Measurements from ENCODE around the gene FBXO46. TPM values are rescaled to one million over a fixed set of nuclear protein-coding genes. Genes with fewer than 3 reads are reported as not detected.
"Not testable (repeated sequence)": the region's sequence is repeated elsewhere in the genome, so short reads cannot be mapped to it uniquely, and the experiment has no call there.

The FBXO46 gene
- total RNA-seq, 1 donor from 2014 or later = 7.8 TPM

DNA sequence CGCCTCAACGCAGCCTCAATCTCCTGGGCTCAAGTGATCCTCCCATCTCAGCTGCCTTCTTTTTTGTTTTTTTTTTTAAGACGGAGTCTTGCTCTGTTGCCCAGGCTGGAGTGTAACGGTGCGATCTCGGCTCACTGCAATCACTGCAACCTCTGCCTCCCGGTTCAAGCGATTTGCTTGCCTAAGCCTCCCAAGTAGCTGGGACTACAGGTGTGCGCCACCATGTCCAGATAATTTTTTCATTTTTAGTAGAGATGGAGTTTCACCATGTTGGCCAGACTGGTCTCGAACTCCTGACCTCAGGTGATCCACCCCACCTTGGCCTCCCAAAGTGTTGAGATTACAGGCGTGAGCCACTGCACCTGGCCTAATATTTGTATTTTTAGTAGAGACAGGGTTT is 10.6 kb downstream of the FBXO46 start:
- not testable (repeated sequence) for DNase-seq

DNA sequence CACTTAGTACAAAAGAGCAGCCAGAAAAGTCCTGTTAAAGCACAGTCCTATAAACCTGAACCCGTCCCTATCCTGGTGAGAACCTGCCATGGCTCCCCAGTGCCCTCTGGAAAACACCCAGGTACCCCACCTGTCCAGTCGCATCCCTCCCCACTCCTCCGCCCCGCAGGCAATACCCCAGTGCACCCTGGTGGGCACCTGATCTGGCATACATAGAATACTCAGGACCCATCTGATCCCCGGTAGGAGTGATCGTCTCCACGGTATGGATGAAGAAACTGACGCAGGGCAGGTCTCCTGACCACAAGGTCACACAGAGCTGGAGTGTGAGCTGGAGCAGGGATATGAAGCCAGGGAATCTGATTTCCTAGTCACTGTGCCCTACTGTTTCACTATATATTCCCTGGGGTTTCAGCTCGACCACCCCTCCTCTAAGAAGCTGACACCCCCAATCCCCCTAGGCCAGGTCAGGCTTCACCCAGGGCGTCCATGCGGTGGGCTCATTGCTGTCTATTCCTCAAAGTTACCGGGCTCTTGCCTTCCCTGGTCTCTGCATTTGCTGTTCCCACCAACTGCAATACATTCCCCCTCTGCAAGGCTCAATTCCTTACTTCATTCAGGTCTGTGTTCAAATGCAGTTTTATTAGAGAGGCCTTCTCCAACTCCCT is 12.6 kb downstream of the FBXO46 start:
- DNase-seq = peak; percentile 20

- peak; percentile 100 for DNase-seq
These were observed 13.3 kb downstream of the FBXO46 start for GRCh38 chr19:45717131-45717982.

- DNase-seq = peak; percentile 47
These were observed 14.2 kb downstream of the FBXO46 start for GRCh38 chr19:45716359-45717130.

GRCh38 chr19:45715139-45715538 is 15.6 kb downstream of the FBXO46 start:
- DNase-seq = no peak

- DNase-seq = no peak
These were observed 17.6 kb downstream of the FBXO46 start for GRCh38 chr19:45713141-45713540.

- no peak for DNase-seq
These were observed 18.0 kb downstream of the FBXO46 start for GRCh38 chr19:45712699-45713067.

DNA sequence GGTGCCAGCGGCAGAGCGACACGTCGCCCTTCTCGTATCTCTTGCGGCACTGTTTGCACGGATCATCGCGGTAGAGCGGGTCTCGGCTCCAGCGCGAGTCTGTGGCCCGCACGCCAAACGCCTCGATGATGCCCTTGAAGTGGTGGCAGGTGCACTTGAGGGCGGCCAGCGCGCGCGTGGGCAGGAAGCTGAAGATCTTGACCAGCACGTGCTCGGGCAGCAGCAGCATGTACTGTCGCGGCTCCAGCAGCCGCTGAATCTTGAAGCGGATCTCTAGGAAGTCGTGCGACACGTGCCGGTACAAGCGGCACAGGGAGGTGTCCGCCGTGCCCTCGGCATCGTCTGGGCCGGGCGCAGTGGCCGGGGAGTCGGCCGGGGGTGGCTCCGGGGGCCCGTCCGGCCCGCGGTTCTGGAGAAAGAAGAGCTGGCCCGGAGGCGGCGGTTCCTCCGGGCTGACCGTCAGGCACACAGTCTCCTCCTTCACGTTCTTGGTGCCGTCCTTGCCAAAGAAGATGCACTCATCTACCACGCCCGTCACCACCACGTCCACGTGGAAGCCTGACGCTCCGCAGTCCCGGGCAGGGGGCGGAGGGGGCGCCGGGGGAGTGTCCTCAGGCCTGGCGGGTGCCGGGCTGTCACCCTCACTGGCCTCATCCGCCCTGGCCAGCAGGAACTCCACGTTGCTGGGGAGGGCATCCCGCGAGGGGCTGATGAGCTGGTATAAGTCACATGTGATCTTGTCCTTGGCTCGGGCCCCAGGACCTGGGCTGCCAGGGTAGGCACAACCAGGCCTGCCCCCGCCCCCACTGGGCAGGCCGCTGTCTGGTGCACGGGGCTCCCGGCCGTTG is 18.6 kb downstream of the FBXO46 start:
- no peak for DNase-seq

DNA sequence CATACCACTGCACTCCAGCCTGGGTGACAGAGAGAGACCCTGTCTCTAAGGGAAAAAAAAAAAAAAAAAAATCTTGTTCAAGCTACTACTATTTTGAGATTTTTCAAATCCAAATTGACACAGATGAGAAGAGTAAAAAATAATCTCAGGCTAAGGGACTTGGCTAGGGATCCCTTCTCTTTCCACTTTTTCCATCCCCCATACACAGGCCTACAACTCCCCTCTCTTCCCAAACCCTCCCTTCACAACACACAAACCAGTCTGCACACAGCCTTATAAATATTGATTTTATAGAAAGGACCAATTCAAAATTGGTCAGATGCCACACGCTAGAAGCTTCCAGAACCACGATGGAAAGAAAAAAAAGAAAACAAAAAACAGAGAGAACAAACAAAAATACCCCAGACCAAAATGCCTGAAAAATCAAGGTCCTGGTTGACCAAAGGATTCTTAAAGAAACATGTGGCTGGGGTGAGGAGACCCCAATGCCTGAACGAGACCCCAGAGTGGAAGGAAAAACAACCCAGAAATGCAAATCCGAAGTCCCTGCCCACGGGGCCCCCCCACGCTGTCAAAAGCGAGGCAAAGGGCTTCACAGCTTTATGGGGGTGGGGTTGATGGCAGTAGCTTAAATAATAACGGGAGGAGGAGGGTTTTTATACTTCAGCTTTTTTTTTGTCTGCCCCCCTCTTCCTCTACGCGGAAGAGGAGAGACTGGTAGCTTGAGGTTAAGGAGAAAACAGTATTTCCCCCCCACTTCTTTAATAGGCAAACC is 20.2 kb downstream of the FBXO46 start:
- DNase-seq = no peak

DNA sequence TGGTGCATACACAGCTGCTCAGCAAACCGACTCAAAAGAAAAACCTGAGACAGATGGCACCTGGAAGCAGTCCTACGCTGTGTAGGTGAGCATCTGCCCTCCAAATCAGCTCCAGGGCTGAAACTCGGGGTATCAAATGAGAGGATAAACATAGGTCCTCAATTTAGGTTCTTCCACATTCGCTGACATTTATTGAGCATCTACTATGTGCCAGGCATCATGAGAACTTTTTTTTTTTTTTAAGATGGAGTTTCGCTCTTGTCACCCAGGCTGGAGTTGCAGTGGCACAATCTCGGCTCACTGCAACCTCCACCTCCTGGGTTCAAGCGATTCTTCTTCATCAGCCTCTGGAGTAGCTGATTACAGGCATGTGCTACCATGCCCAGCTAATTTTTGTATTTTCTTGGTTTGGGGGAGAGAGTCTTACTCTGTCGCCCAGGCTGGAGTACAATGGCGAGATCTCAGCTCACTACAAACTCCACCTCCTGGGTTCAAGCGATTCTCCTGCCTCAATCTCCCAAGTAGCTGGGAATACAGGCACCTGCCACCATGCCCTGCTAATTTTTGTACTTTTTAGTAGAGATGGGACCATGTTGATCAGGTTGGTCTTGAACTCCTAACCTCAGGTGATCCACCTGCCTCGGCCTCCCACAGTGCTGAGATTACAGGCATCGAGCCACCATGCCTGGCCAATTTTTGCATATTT is 24.8 kb downstream of the FBXO46 start:
- no peak for DNase-seq

GRCh38 chr19:45705115-45705514 is 25.6 kb downstream of the FBXO46 start:
- no peak for DNase-seq

- no peak for DNase-seq
These were observed 29.0 kb downstream of the FBXO46 start for GRCh38 chr19:45701676-45702075.

- peak; percentile 86 for DNase-seq
These were observed 37.4 kb downstream of the FBXO46 start for GRCh38 chr19:45693106-45693788.

GRCh38 chr19:45692187-45693105 is 38.2 kb downstream of the FBXO46 start, which contains the start of gene QPCTL:
Gene QPCTL (plus strand): TSS chr19:45692666. CDS start chr19:45692704, 38 bp downstream.
- peak; percentile 100 for DNase-seq

DNA sequence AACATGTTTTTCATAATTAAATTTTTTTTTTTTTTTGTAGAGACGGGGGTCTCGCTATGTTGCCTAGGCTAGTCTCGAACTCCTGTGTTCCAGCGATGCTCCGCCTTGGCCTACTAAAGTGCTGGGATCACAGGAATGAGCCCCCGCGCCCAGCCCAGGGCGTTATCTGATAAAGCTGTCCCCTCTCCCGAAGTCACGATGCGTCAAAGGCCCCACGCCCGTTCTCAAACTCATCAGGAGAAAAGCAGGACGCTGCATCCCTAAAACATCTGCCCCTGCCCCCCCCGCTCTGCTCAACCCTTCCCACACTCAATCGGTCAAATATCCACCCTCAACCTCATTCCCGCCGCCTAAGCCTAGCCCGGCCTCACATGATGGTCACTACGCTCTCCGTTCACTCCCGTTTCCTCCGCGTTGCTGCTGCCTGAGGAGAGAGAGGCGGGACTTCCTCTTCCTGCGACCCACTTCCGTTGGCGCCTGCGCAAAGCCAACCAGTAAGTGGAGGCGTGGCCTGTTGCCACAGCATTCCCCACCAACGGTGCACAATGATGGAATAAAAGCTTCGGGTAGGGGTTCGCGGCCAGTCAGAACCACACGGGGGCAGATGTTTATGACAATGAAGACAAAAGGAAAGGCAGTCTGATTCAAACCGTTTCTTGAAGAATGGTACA is 39.0 kb downstream of the FBXO46 start, which contains the start of gene SNRPD2:
Gene SNRPD2 (minus strand): TSS at position 438 of the 671 bp plus-strand sequence. CDS start 65 bp downstream, at position 373.
- DNase-seq = peak; percentile 97

DNA sequence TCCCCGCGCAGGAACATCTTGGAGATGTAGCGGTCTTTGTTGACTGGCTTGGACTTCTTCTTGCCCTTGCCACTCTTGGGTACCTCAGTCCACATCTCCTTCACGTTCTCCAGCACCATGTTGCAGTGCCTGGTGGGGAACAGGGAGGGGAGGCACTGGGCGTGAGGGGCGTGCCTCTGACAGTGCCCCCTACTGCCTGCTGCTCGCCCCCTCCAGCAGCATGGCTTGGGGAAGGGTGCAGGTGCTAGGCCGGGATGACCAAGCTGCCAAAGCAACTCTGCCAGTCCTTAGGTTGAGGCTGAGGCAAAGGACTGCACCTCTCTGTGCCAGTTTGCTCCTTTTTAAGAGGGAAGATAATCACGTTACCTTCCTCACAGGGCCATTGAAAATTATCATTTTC is 43.1 kb downstream of the FBXO46 start:
- no peak for DNase-seq

GRCh38 chr19:45685045-45685444 is 45.7 kb downstream of the FBXO46 start:
- not testable (repeated sequence) for DNase-seq

- DNase-seq = no peak
These were observed 47.8 kb downstream of the FBXO46 start for GRCh38 chr19:45682908-45683307.

Measured in dermis blood vessel endothelial cell (primary cell).